OCI-LY7 (cell line): ENCODE results near the gene SHOC2. TPM values are rescaled to one million over a fixed set of nuclear protein-coding genes. Genes with fewer than 3 reads are reported as not detected.

ENCODE experiments used
- BruUV-seq: library from RNA; stranded (reverse); fragments of 400-500 nt; replicated peaks from 2 replicates; lab custom pipeline; 2021; lab: Mats Ljungman, UMichigan
- CTCF ChIA-PET: fragments of 300-600 bp; sonication (Branson Sonifier 250); formaldehyde crosslinking; loops from one replicate; lab custom pipeline; 2022; ENCODE audit warnings: antibody characterized with exemption; ENCODE audit not compliant: unreplicated experiment; lab: Charles Lee
- POLR2A ChIA-PET: fragments of 300-600 bp; sonication (Branson Sonifier 250); formaldehyde crosslinking; loops from one replicate; lab custom pipeline; 2022; ENCODE audit warnings: antibody characterized with exemption; lab: Charles Lee
- DNase-seq: peaks from one replicate; pipeline ENCODE4 v3.0.0-alpha.2; 2015; ENCODE audit warnings: low spot score
- H2AFZ ChIP-seq: fragments of 200-600 bp; sonication (generic), shearing (Covaris generic); 2 replicates; pipeline ENCODE4 v1.6.1; 2014; ENCODE audit warnings: mild to moderate bottlenecking, antibody characterized with exemption, low read length, moderate library complexity
- H3K27ac ChIP-seq: fragments of 200-600 bp; sonication (generic); 2 replicates; pipeline ENCODE4 v1.5.1; 2014; ENCODE audit warnings: mixed run types, low read depth, mild to moderate bottlenecking, moderate library complexity, low read length, inconsistent platforms; ENCODE audit not compliant: poor library complexity, severe bottlenecking
- H3K36me3 ChIP-seq: fragments of 200-600 bp; sonication (generic); 2 replicates; pipeline ENCODE4 v1.6.1; 2014; ENCODE audit warnings: mild to moderate bottlenecking, antibody characterized with exemption, low read length, moderate library complexity, mixed read lengths; ENCODE audit not compliant: insufficient read depth
- H3K4me1 ChIP-seq: fragments of 200-600 bp; sonication (generic); 2 replicates; pipeline ENCODE4 v1.5.1; 2014; ENCODE audit warnings: mild to moderate bottlenecking, low read length; ENCODE audit not compliant: insufficient read depth, poor library complexity, severe bottlenecking
- H3K4me2 ChIP-seq: fragments of 200-600 bp; sonication (generic); 2 replicates; pipeline ENCODE4 v1.6.1; 2014; ENCODE audit warnings: mild to moderate bottlenecking, low read length
- H3K4me3 ChIP-seq: fragments of 200-600 bp; sonication (generic); 2 replicates; pipeline ENCODE4 v1.5.1; 2014; ENCODE audit warnings: mild to moderate bottlenecking, low read depth, low read length; ENCODE audit not compliant: poor library complexity, severe bottlenecking
- H3K79me2 ChIP-seq: fragments of 200-600 bp; sonication (generic); 2 replicates; pipeline ENCODE4 v1.6.1; 2016; ENCODE audit warnings: low read depth, mild to moderate bottlenecking, low read length, moderate library complexity, mixed read lengths; ENCODE audit not compliant: insufficient read depth
- H3K9me2 ChIP-seq: fragments of 200-600 bp; sonication (generic); 2 replicates; pipeline ENCODE4 v1.6.1; 2016; ENCODE audit warnings: mild to moderate bottlenecking, low read length, mixed read lengths; ENCODE audit not compliant: insufficient read depth
- H3K9me3 ChIP-seq: fragments of 200-600 bp; sonication (generic); 2 replicates; pipeline ENCODE4 v1.6.1; 2014; ENCODE audit warnings: mild to moderate bottlenecking, mixed run types, low read length, mixed read lengths
- H4K20me1 ChIP-seq: fragments of 200-600 bp; sonication (generic); 2 replicates; pipeline ENCODE4 v1.6.1; 2014; ENCODE audit warnings: mild to moderate bottlenecking, antibody characterized with exemption, low read length, moderate library complexity, mixed read lengths; ENCODE audit not compliant: insufficient read depth
- CTCF ChIP-seq: fragments of 200-600 bp; sonication (generic); conservative IDR thresholded peaks from 2 replicates; pipeline ENCODE4 v1.5.1; 2014; ENCODE audit warnings: mild to moderate bottlenecking, antibody characterized with exemption, low read length, moderate library complexity, mixed read lengths
- EZH2phosphoT487 ChIP-seq: fragments of 200-600 bp; sonication (generic); IDR thresholded peaks from 2 replicates; pipeline ENCODE4 v1.6.1; 2018; ENCODE audit warnings: low read depth, borderline replicate concordance, mild to moderate bottlenecking, mixed run types, antibody characterized with exemption, low read length, moderate library complexity, mixed read lengths
- intact Hi-C: fragments of 100-400 bp; cut with micrococcal nuclease; formaldehyde crosslinking; loops from one replicate; pipeline ENCODE4 v1.10.0; 2022; ENCODE audit not compliant: unreplicated experiment
- total RNA-seq, 2 experiments: library from RNA; depleted of rRNA in 1 of 2; stranded (reverse); fragments of >200 nt in 1 of 2; shearing (Covaris generic) in 1 of 2; gene quantifications; 2 replicates each; pipeline ENCODE4 v1.2.3, GENCODE V29; 2014 to 2022

SHOC2 gene
- total RNA-seq, 2 experiments from 2014 or later = 54.1 to 92.2 TPM

GRCh38 chr10:110960333-110960712 is 40.9 kb downstream of the SHOC2 start:
- CTCF ChIA-PET = no interaction called here
- intact Hi-C loops = no loop called here

GRCh38 chr10:110962443-110962842 is 43.0 kb downstream of the SHOC2 start:
- intact Hi-C loops = no loop called here
- Histone ChIP-seq H3K4me1 (peaks cover 4% of the 10 kb centered on the region), H3K36me3 (peaks cover 55% of the 10 kb centered on the region), H3K79me2 (peaks cover 100% of the 10 kb centered on the region), H3K27ac (no peak overlapping the region), H3K9me3 (no peaks in the 10 kb centered on the region), H3K9me2 (no peaks in the 10 kb centered on the region), H2AFZ (no peak overlapping the region), H4K20me1 (peaks cover 62% of the 10 kb centered on the region), H3K4me2 (no peak overlapping the region), H3K4me3 (no peak overlapping the region)
- TF ChIP-seq CTCF = no peak
- TF ChIP-seq EZH2phosphoT487 = no peak
- CTCF ChIA-PET = no interaction called here
- BruUV-seq = no TSS peak
- DNase-seq = no peak
- POLR2A ChIA-PET = interaction anchor here (1.4 kb wide), 1 partner anchor 44 kb away, joined by 5 read pairs; the partner anchor contains the start of gene BBIP1

More at GRCh38 chr10:110960333-110960712, 40.9 kb downstream of the SHOC2 start:
- Histone ChIP-seq H3K79me2 (peaks cover 100% of the 10 kb centered on the region), H3K9me3 (no peaks in the 10 kb centered on the region), H3K4me2 (no peak overlapping the region), H3K36me3 (peaks cover 40% of the 10 kb centered on the region), H3K4me3 (no peak overlapping the region), H3K4me1 (peaks cover 2% of the 10 kb centered on the region), H3K9me2 (no peaks in the 10 kb centered on the region), H2AFZ (no peak overlapping the region), H3K27ac (no peak overlapping the region), H4K20me1 (peaks cover 50% of the 10 kb centered on the region)
- BruUV-seq = no TSS peak
- TF ChIP-seq EZH2phosphoT487 = no peak
- no peak for TF ChIP-seq CTCF
- POLR2A ChIA-PET = interaction anchor here (1.0 to 1.3 kb wide), 2 partner anchors 12 to 27 kb away, joined by 3 to 5 read pairs; no protein-coding TSS in a partner anchor
- no peak for DNase-seq

- no peak overlapping the region for H3K27ac ChIP-seq
- peaks cover 56% of the 10 kb centered on the region for H3K36me3 ChIP-seq
- peaks cover 64% of the 10 kb centered on the region for H4K20me1 ChIP-seq
- TF ChIP-seq CTCF (no peak), EZH2phosphoT487 (no peak)
- no TSS peak for BruUV-seq
- H3K4me1 ChIP-seq = peaks cover 4% of the 10 kb centered on the region
- no peak overlapping the region for H2AFZ ChIP-seq
- intact Hi-C loops = no loop called here
- no peak overlapping the region for H3K4me2 ChIP-seq
- no peak for DNase-seq
- H3K79me2 ChIP-seq = peaks cover 100% of the 10 kb centered on the region
- H3K9me2 ChIP-seq = no peaks in the 10 kb centered on the region
- ChIA-PET CTCF (no interaction called here), POLR2A (interaction anchor here (0.6 to 1.4 kb wide), 2 partner anchors 45 to 121 kb away, joined by 4 to 5 read pairs; partner anchors contain the start of gene BBIP1)
- no peak overlapping the region for H3K4me3 ChIP-seq
- H3K9me3 ChIP-seq = no peaks in the 10 kb centered on the region
Measured at GRCh38 chr10:110963162-110963561, 43.8 kb downstream of the SHOC2 start.
